Measurements from ENCODE around the gene DDX39A. TPM values are rescaled to one million over a fixed set of nuclear protein-coding genes. Genes with fewer than 3 reads are reported as not detected.
"Not testable (repeated sequence)": the region's sequence is repeated elsewhere in the genome, so short reads cannot be mapped to it uniquely, and the experiment has no call there.

The DDX39A gene
- total and polyA plus RNA-seq, 8 donors, result 37.1 to 298 (median 110) TPM

DNA sequence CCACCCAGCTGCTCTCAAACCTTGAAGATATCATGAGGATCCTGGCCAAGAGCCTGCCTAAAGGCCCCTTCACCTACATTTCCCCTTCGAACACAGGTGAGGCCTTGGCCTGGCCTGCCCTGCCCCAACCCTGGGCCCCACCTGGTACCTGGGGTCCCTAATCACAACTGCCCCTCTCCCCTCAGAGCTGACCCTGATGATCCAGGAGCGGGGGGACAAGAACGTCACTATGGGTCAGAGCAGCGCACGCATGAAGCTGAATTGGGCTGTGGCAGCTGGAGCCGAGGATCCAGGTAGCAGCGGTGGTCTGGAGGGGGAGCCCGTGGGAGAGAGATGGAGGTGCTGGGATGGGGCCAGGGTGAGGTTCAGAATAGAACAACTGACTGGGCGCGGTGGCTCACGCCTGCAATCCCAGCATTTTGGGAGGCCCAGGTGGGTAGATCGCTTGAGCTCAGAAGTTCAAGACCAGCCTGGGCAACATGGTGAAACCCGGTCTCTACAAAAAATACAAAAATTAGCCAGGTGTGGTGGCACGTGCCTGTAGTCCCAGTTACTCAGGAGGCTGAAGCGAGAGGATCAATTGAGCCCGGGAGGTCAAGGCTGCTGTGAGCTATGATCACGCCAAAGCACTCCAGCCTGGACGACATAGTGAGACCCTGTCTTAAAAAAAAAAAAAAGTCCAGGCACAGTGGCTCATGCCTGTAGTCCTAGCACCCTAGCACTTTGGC lies 17.5 kb downstream of the DDX39A start:
- peaks cover 45 to 91% (median 86%) of the 10 kb centered on the region in 4 donors for H3K36me3 ChIP-seq
- intact Hi-C loops (cut with DNase I; ENCODE audit: low total_unique reads), result no loop called here
- H3K27me3 ChIP-seq, result no peaks in the 10 kb centered on the region
- WGBS, 5 donors, result 89 to 96% (median 92%) methylated on average over 18 of the region's 18 CpGs
- TF ChIP-seq CTCF (IDR thresholded peaks at IDR 0.05) (no peak), POLR2AphosphoS5 (IDR thresholded peaks at IDR 0.05) (no peak), POLR2A (IDR thresholded peaks at IDR 0.05) (no peak), EP300 (IDR thresholded peaks at IDR 0.05) (no peak)
- H3K27ac ChIP-seq, result peak overlapping the region in 4 of 5 donors; percentile 15 to 53 (median 44)
- H3K9me3 ChIP-seq, result no peaks in the 10 kb centered on the region
- H3K4me3 ChIP-seq, result no peak overlapping the region
- DNase-seq, result no peak
- H3K4me1 ChIP-seq, result peaks cover 4 to 20% (median 14%) of the 10 kb centered on the region in 4 donors

DNA sequence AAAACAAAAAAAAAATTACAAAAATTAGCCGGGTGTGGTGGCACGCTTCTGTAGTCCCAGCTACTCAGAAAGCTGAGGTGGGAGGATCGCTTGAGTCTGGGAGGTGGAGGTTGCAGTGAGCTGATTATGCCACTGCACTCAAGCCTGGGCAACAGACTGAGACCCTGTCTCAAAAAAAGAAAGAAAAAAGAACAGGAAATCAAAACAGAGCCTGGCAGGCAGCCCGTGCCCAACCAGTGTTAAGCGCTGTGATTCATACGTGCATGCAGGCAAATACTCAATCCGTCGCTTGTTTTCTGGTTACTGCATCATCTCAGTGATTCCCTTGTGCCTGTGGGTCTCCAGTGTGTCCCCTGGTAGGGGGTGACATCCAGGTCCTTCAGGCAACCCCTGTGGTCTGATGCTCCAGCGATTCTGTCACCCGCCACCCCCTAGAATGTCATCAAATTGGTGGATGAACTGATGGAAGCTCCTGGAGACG lies 18.1 kb downstream of the DDX39A start:
- Histone ChIP-seq H3K27me3 (no peaks in the 10 kb centered on the region), H3K36me3 (peaks cover 49 to 91% (median 88%) of the 10 kb centered on the region in 4 donors), H3K4me1 (peaks cover 4 to 14% (median 7%) of the 10 kb centered on the region in 4 donors), H3K27ac (no peak overlapping the region), H3K9me3 (no peaks in the 10 kb centered on the region), H3K4me3 (no peak overlapping the region)
- 87 to 92% (median 89%) methylated on average over 11 of the region's 11 CpGs for WGBS, 5 donors
- DNase-seq, result no peak
- no peak for TF ChIP-seq POLR2A (IDR thresholded peaks at IDR 0.05)
- no peak for TF ChIP-seq CTCF (IDR thresholded peaks at IDR 0.05)
- no peak for TF ChIP-seq POLR2AphosphoS5 (IDR thresholded peaks at IDR 0.05)
- TF ChIP-seq EP300 (IDR thresholded peaks at IDR 0.05), result no peak
- intact Hi-C loops (cut with DNase I; ENCODE audit: low total_unique reads), result no loop called here

GRCh38 chr19:14397168-14397567 lies 22.0 kb downstream of the DDX39A start:
- H3K27ac ChIP-seq, H3K4me1 ChIP-seq, H3K27me3 ChIP-seq, DNase-seq, H3K9me3 ChIP-seq, H3K4me3 ChIP-seq: not testable (repeated sequence)
- H3K36me3 ChIP-seq, result peaks cover 56 to 93% (median 89%) of the 10 kb centered on the region in 4 donors
- 89 to 93% (median 92%) methylated on average over 12 to 16 of the region's 16 CpGs for WGBS, 5 donors
- intact Hi-C loops (cut with DNase I; ENCODE audit: low total_unique reads), result loop anchor here (5.0 kb wide), 1 partner anchor 370 kb away; no protein-coding TSS in a partner anchor

DNA sequence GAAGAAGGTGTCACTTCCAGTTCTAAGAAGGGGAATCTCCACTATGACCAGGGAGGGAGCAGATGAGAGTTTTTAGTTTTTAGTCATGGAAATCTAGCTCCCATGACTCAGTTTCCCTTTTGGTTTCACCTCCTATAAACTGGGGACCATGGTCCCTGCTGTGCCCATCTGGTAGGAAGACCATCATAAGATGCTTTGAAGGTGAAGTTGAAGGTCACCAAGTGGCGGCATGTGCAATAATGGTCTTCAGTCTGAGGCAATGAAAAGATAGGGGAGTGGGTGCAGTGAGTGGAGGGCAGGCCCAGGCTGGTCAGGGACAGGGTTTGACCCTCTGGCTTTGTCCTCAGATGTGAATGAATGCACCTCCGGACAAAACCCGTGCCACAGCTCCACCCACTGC lies 22.4 kb downstream of the DDX39A start:
- intact Hi-C loops (cut with DNase I; ENCODE audit: low total_unique reads), result loop anchor here (5.0 kb wide), 1 partner anchor 371 kb away; no protein-coding TSS in a partner anchor
- not testable (repeated sequence) for H3K4me1 ChIP-seq, DNase-seq, H3K27ac ChIP-seq, H3K9me3 ChIP-seq, H3K4me3 ChIP-seq, H3K27me3 ChIP-seq
- WGBS, 5 donors, result 91 to 100% (median 99%) methylated on average over 1 to 3 of the region's 3 CpGs; no CpG with 5 or more reads in 1 of the 5 donors
- H3K36me3 ChIP-seq, result peaks cover 55 to 93% (median 89%) of the 10 kb centered on the region in 4 donors

DNA sequence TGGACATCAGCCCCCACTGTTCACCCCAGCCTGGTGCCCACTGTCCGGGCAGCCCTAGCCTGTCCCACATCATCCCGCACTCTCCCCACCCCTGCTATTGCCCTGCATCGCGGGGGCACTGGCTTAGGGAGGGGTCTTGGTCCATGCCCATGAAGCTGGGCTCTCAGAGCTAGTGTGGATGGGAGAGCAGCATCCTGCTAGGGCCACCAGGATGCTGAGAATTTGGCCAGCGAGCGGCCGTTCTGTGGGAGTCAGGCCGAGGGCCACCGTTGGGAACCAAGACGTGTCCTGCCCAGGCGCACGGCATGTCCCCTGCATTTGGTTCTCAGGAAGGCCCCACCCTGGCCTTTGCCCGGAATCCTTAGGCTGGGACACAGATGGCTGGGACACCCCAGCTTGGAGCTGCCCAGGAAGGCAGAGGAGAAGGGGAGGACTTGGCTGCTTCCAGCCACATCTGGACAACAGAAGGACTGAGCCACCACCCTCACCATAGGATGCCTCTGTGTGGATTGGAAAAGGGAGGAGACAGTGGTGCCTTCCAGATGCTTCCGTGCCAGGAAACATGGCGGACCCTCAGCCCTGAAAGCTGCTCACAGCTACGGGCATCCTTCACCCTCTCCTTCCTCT lies 23.3 kb downstream of the DDX39A start:
- H3K27ac ChIP-seq, result no peak overlapping the region
- H3K4me3 ChIP-seq, result no peak overlapping the region
- WGBS, 5 donors, result 78 to 93% (median 91%) methylated on average over 13 to 16 of the region's 16 CpGs
- H3K4me1 ChIP-seq, result no peaks in the 10 kb centered on the region
- DNase-seq, result no peak
- peaks cover 55 to 93% (median 89%) of the 10 kb centered on the region in 4 donors for H3K36me3 ChIP-seq
- no peaks in the 10 kb centered on the region for H3K27me3 ChIP-seq
- intact Hi-C loops (cut with DNase I; ENCODE audit: low total_unique reads), result loop anchor here (5.0 kb wide), 1 partner anchor 371 kb away; no protein-coding TSS in a partner anchor
- no peaks in the 10 kb centered on the region for H3K9me3 ChIP-seq
- no peak for TF ChIP-seq POLR2A (IDR thresholded peaks at IDR 0.05)
- no peak for TF ChIP-seq POLR2AphosphoS5 (IDR thresholded peaks at IDR 0.05)
- TF ChIP-seq EP300 (IDR thresholded peaks at IDR 0.05), result no peak
- no peak for TF ChIP-seq CTCF (IDR thresholded peaks at IDR 0.05)

All from stomach (tissue), 9 donors.